Measurements from ENCODE around the gene PREX1. TPM values are rescaled to one million over a fixed set of nuclear protein-coding genes. Genes with fewer than 3 reads are reported as not detected.

Gene PREX1
- total RNA-seq, 2 experiments from 2014 or later: 20.7 to 25.3 TPM

DNA sequence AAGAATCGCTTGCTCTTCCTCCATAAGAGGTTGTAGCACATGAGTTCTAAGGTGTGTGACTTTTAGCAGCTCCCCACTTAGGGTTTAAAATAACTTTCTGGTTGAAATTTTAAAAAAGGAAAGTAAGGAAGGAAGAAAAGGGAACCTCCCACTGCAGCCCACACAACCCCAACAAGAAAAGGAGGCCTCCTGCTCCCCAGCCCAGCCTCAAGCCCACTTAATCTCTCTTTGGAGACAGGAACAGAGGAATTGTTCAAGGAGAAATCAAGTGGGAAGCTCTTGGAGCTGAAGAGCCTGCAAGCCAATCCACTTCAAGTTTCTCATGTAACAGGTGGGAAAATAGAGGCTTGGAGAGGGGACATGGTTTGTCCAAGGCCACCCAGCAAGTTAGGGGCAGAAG lies 39.1 kb upstream of the PREX1 start:
- ChIA-PET POLR2A (no interaction called here), CTCF (ENCODE audit: unreplicated experiment) (no interaction called here)
- Histone ChIP-seq H3K4me1 (ENCODE audit: insufficient read depth, low read length, poor library complexity, severe bottlenecking) (peaks cover 18% of the 10 kb centered on the region), H3K9me2 (ENCODE audit: insufficient read depth, low read length) (no peaks in the 10 kb centered on the region), H3K9me3 (ENCODE audit: low read length) (no peaks in the 10 kb centered on the region), H3K79me2 (ENCODE audit: insufficient read depth, low read depth, low read length) (no peaks in the 10 kb centered on the region), H3K4me2 (ENCODE audit: low read length) (no peak overlapping the region), H2AFZ (ENCODE audit: low read length) (no peak overlapping the region), H4K20me1 (ENCODE audit: insufficient read depth, low read length) (no peaks in the 10 kb centered on the region), H3K27ac (ENCODE audit: low read depth, low read length, poor library complexity, severe bottlenecking) (no peak overlapping the region), H3K4me3 (ENCODE audit: low read depth, low read length, poor library complexity, severe bottlenecking) (no peak overlapping the region), H3K36me3 (ENCODE audit: insufficient read depth, low read length) (no peaks in the 10 kb centered on the region)
- intact Hi-C loops (cut with micrococcal nuclease; ENCODE audit: unreplicated experiment): no loop called here
- BruUV-seq (replicated peaks): no TSS peak
- no peak for DNase-seq (ENCODE audit: low spot score)
- TF ChIP-seq, protein P1, sequence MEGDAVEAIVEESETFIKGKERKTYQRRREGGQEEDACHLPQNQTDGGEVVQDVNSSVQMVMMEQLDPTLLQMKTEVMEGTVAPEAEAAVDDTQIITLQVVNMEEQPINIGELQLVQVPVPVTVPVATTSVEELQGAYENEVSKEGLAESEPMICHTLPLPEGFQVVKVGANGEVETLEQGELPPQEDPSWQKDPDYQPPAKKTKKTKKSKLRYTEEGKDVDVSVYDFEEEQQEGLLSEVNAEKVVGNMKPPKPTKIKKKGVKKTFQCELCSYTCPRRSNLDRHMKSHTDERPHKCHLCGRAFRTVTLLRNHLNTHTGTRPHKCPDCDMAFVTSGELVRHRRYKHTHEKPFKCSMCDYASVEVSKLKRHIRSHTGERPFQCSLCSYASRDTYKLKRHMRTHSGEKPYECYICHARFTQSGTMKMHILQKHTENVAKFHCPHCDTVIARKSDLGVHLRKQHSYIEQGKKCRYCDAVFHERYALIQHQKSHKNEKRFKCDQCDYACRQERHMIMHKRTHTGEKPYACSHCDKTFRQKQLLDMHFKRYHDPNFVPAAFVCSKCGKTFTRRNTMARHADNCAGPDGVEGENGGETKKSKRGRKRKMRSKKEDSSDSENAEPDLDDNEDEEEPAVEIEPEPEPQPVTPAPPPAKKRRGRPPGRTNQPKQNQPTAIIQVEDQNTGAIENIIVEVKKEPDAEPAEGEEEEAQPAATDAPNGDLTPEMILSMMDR (conservative IDR thresholded peaks at IDR 0.05; ENCODE audit: low read length): no peak
- TF ChIP-seq EZH2phosphoT487 (IDR thresholded peaks at IDR 0.05; ENCODE audit: borderline replicate concordance, low read depth, low read length): no peak

- H3K4me2 ChIP-seq (ENCODE audit: low read length): 0 out of 2 replicates have a peak overlapping the region, but pooled peaks have one; percentile 5
- no peak for TF ChIP-seq EZH2phosphoT487 (IDR thresholded peaks at IDR 0.05; ENCODE audit: borderline replicate concordance, low read depth, low read length)
- TF ChIP-seq, protein P1 (conservative IDR thresholded peaks at IDR 0.05; ENCODE audit: low read length): no peak
- H3K27ac ChIP-seq (ENCODE audit: low read depth, low read length, poor library complexity, severe bottlenecking): no peak overlapping the region
- H3K4me1 ChIP-seq (ENCODE audit: insufficient read depth, low read length, poor library complexity, severe bottlenecking): peaks cover 39% of the 10 kb centered on the region
- no peak overlapping the region for H3K4me3 ChIP-seq (ENCODE audit: low read depth, low read length, poor library complexity, severe bottlenecking)
- intact Hi-C loops (cut with micrococcal nuclease; ENCODE audit: unreplicated experiment): no loop called here
- no peak for DNase-seq (ENCODE audit: low spot score)
- H4K20me1 ChIP-seq (ENCODE audit: insufficient read depth, low read length): no peaks in the 10 kb centered on the region
- no peaks in the 10 kb centered on the region for H3K9me3 ChIP-seq (ENCODE audit: low read length)
- no peaks in the 10 kb centered on the region for H3K79me2 ChIP-seq (ENCODE audit: insufficient read depth, low read depth, low read length)
- ChIA-PET CTCF (ENCODE audit: unreplicated experiment) (no interaction called here), POLR2A (no interaction called here)
- H2AFZ ChIP-seq (ENCODE audit: low read length): peak overlapping the region; percentile 2; the same call in 1 of the 2 replicates
- H3K36me3 ChIP-seq (ENCODE audit: insufficient read depth, low read length): no peaks in the 10 kb centered on the region
- no peaks in the 10 kb centered on the region for H3K9me2 ChIP-seq (ENCODE audit: insufficient read depth, low read length)
- no TSS peak for BruUV-seq (replicated peaks)
Measured at GRCh38 chr20:48864738-48865318, 37.0 kb upstream of the PREX1 start.

GRCh38 chr20:48864254-48864653 lies 36.5 kb upstream of the PREX1 start:
- H3K4me1 ChIP-seq (ENCODE audit: insufficient read depth, low read length, poor library complexity, severe bottlenecking): peaks cover 44% of the 10 kb centered on the region
- DNase-seq (ENCODE audit: low spot score): no peak
- H3K9me3 ChIP-seq (ENCODE audit: low read length): no peaks in the 10 kb centered on the region
- intact Hi-C loops (cut with micrococcal nuclease; ENCODE audit: unreplicated experiment): no loop called here
- H3K79me2 ChIP-seq (ENCODE audit: insufficient read depth, low read depth, low read length): no peaks in the 10 kb centered on the region
- TF ChIP-seq, protein P1 (conservative IDR thresholded peaks at IDR 0.05; ENCODE audit: low read length): no peak
- TF ChIP-seq EZH2phosphoT487 (IDR thresholded peaks at IDR 0.05; ENCODE audit: borderline replicate concordance, low read depth, low read length): no peak
- no peak overlapping the region for H3K4me3 ChIP-seq (ENCODE audit: low read depth, low read length, poor library complexity, severe bottlenecking)
- no peaks in the 10 kb centered on the region for H3K9me2 ChIP-seq (ENCODE audit: insufficient read depth, low read length)
- CTCF ChIA-PET (ENCODE audit: unreplicated experiment): no interaction called here
- peak overlapping the region; percentile 2; the same call in 1 of the 2 replicates for H2AFZ ChIP-seq (ENCODE audit: low read length)
- H4K20me1 ChIP-seq (ENCODE audit: insufficient read depth, low read length): no peaks in the 10 kb centered on the region
- no peaks in the 10 kb centered on the region for H3K36me3 ChIP-seq (ENCODE audit: insufficient read depth, low read length)
- no peak overlapping the region for H3K27ac ChIP-seq (ENCODE audit: low read depth, low read length, poor library complexity, severe bottlenecking)
- no TSS peak for BruUV-seq (replicated peaks)
- POLR2A ChIA-PET: no interaction called here
- no peak overlapping the region for H3K4me2 ChIP-seq (ENCODE audit: low read length)

All from OCI-LY7 (cell line).